Colonic mucosa (tissue), 4 donors: ENCODE measurements around the gene DIAPH1. TPM values are rescaled to one million over a fixed set of nuclear protein-coding genes. Genes with fewer than 3 reads are reported as not detected.

ENCODE experiments used
- DNase-seq: peaks from one replicate; pipeline ENCODE4 v3.0.0-alpha.2; 2020
- H3K27ac ChIP-seq: fragments of 200-600 bp; one replicate; pipeline ENCODE4 v1.8.0; 2021
- H3K27me3 ChIP-seq: fragments of 200-600 bp; one replicate; pipeline ENCODE4 v1.8.0; 2021
- H3K36me3 ChIP-seq: fragments of 200-600 bp; one replicate; pipeline ENCODE4 v1.8.0; 2021
- H3K4me1 ChIP-seq: fragments of 200-600 bp; one replicate; pipeline ENCODE4 v1.8.0; 2021; ENCODE audit warnings: mild to moderate bottlenecking
- H3K4me3 ChIP-seq: fragments of 200-600 bp; one replicate; pipeline ENCODE4 v1.8.0; 2021
- H3K9ac ChIP-seq, 2 donors: one replicate each; pipeline ENCODE4 v1.7.0; 2013; ENCODE audit warnings: control low read depth in 2 of 2, low read depth in 2 of 2, low read length in 2 of 2
- H3K9me3 ChIP-seq: fragments of 200-600 bp; one replicate; pipeline ENCODE4 v1.8.0; 2021
- CTCF ChIP-seq: fragments of 200-600 bp; IDR thresholded peaks from one replicate; pipeline ENCODE4 v1.8.0; 2022; ENCODE audit warnings: antibody characterized with exemption, mild to moderate bottlenecking
- intact Hi-C: fragments of 100-400 bp; cut with DNase I; formaldehyde crosslinking; loops from one replicate; pipeline ENCODE4 v1.14.1; 2022
- total RNA-seq, 2 donors: library from RNA; stranded (reverse); fragmentation: NEBNext Ultra II Directional in 1 of 2; extraction: Animal tissue kit (Norgen Biotek cat#: 25700) in 1 of 2; gene quantifications; one replicate each; pipeline ENCODE4 v1.2.1, GENCODE V29; 2021
- donor health status: healthy.
- donor health status: DM: no; HTN: no; CAD: no.
- donor health status: DM: no; HTN: no; CAD: no.

Gene DIAPH1
- total RNA-seq, 2 donors from 2014 or later = 113 to 143 TPM

- no peak overlapping the region for H3K4me3 ChIP-seq
- no peaks in the 10 kb centered on the region for H3K36me3 ChIP-seq
- no peak for DNase-seq
- intact Hi-C loops = no loop called here
- no peaks in the 10 kb centered on the region for H3K4me1 ChIP-seq
- H3K27me3 ChIP-seq = no peaks in the 10 kb centered on the region
- no peak overlapping the region for H3K9ac ChIP-seq
- no peaks in the 10 kb centered on the region for H3K9me3 ChIP-seq
- TF ChIP-seq CTCF = no peak
- H3K27ac ChIP-seq = peak overlapping the region; percentile 70
These were observed 110.4 kb downstream of the DIAPH1 start for GRCh38 chr5:141508440-141508797.

- Histone ChIP-seq H3K4me1 (no peaks in the 10 kb centered on the region), H3K4me3 (no peak overlapping the region), H3K36me3 (no peaks in the 10 kb centered on the region), H3K9ac (peak overlapping the region in 1 of 2 donors; percentile 35), H3K27ac (peak overlapping the region; percentile 70), H3K27me3 (no peaks in the 10 kb centered on the region), H3K9me3 (no peaks in the 10 kb centered on the region)
- TF ChIP-seq CTCF = no peak
- DNase-seq = no peak
- intact Hi-C loops = no loop called here
These were observed 111.3 kb downstream of the DIAPH1 start for GRCh38 chr5:141507387-141508091.

- H3K36me3 ChIP-seq = no peaks in the 10 kb centered on the region
- DNase-seq = no peak
- H3K4me3 ChIP-seq = no peak overlapping the region
- no peak for TF ChIP-seq CTCF
- intact Hi-C loops = no loop called here
- H3K27me3 ChIP-seq = no peaks in the 10 kb centered on the region
- H3K27ac ChIP-seq = no peak overlapping the region
- H3K4me1 ChIP-seq = no peaks in the 10 kb centered on the region
- H3K9ac ChIP-seq = no peak overlapping the region
- no peaks in the 10 kb centered on the region for H3K9me3 ChIP-seq
These were observed 112.2 kb downstream of the DIAPH1 start for GRCh38 chr5:141506381-141507155.

- intact Hi-C loops = no loop called here
- DNase-seq = no peak
- Histone ChIP-seq H3K4me1 (no peaks in the 10 kb centered on the region), H3K9ac (no peak overlapping the region), H3K27me3 (no peaks in the 10 kb centered on the region), H3K27ac (no peak overlapping the region), H3K4me3 (no peak overlapping the region), H3K36me3 (no peaks in the 10 kb centered on the region), H3K9me3 (no peaks in the 10 kb centered on the region)
- no peak for TF ChIP-seq CTCF
These were observed 114.6 kb downstream of the DIAPH1 start for GRCh38 chr5:141504216-141504615.

- no peaks in the 10 kb centered on the region for H3K36me3 ChIP-seq
- H3K4me1 ChIP-seq = no peaks in the 10 kb centered on the region
- no peaks in the 10 kb centered on the region for H3K9me3 ChIP-seq
- no peak for TF ChIP-seq CTCF
- H3K4me3 ChIP-seq = no peak overlapping the region
- no peaks in the 10 kb centered on the region for H3K27me3 ChIP-seq
- no peak overlapping the region for H3K9ac ChIP-seq
- intact Hi-C loops = no loop called here
- no peak overlapping the region for H3K27ac ChIP-seq
- no peak for DNase-seq
These were observed 115.1 kb downstream of the DIAPH1 start for GRCh38 chr5:141503681-141504080.
